Transverse colon (tissue), 4 donors: ENCODE measurements around the gene HUS1B. TPM values are rescaled to one million over a fixed set of nuclear protein-coding genes. Genes with fewer than 3 reads are reported as not detected.

ENCODE experiments used
- DNase-seq: peaks from one replicate; pipeline ENCODE4 v3.0.0-alpha.2; 2019
- H3K27ac ChIP-seq, 4 donors: fragments of 200-600 bp; sonication (generic); 2 replicates each; pipeline ENCODE4 v1.5.1; 2016 to 2018; ENCODE audit warnings: inconsistent platforms in 4 of 4
- H3K27me3 ChIP-seq: fragments of 200-600 bp; sonication (generic); 2 replicates; pipeline ENCODE4 v1.5.1; 2017; ENCODE audit warnings: inconsistent platforms
- H3K36me3 ChIP-seq, 4 donors: fragments of 200-600 bp; sonication (generic); 2 replicates each; pipeline ENCODE4 v1.5.1; 2017 to 2019; ENCODE audit warnings: inconsistent platforms in 4 of 4
- H3K4me1 ChIP-seq, 4 donors: fragments of 200-600 bp; sonication (generic); 2 replicates each; pipeline ENCODE4 v1.5.1; 2017 to 2020; ENCODE audit warnings: inconsistent platforms in 4 of 4
- H3K4me3 ChIP-seq, 4 donors: fragments of 200-600 bp; sonication (generic); 1 replicate in 1 of 4; 2 replicates in 3 of 4; pipeline versions ENCODE4 v1.5.1 to v1.6.1; 2017 to 2019; ENCODE audit warnings: inconsistent platforms in 4 of 4
- H3K9me3 ChIP-seq, 2 donors: fragments of 200-600 bp; sonication (generic); 2 replicates each; pipeline ENCODE4 v1.5.1; 2017 to 2019; ENCODE audit warnings: inconsistent platforms in 2 of 2
- EP300 ChIP-seq: sonication (generic); formaldehyde crosslinking; IDR thresholded peaks from one replicate; pipeline ENCODE4 v1.6.1; 2017; ENCODE audit warnings: antibody characterized with exemption, low read depth
- POLR2A ChIP-seq: fragments of 450-650 bp; IDR thresholded peaks from one replicate; pipeline ENCODE4 v1.6.1; 2016; ENCODE audit warnings: antibody characterized with exemption, mild to moderate bottlenecking, moderate library complexity
- POLR2AphosphoS5 ChIP-seq, 3 donors: sonication (generic); formaldehyde crosslinking; IDR thresholded peaks; one replicate each; pipeline ENCODE4 v1.6.1; 2016; ENCODE audit warnings: antibody characterized with exemption in 3 of 3
- WGBS, 2 donors: methylation state at CpG; one replicate each; pipeline ENCODE4 v1.1.5; 2018; ENCODE audit warnings: low coverage in 1 of 2; 5-methylcytosine and 5-hydroxymethylcytosine counted together
- in situ Hi-C, 4 donors: fragments of 200-750 bp; cut with MboI; loops; one replicate each; pipeline versions ENCODE4 v1.15.0 to v1.15.1; 2017; ENCODE audit warnings: low sequenced_read_pairs in 3 of 4, low pct_ligation_motif_present in 1 of 4, low pct_unique_long_range_greater_than_20kb in 1 of 4
- intact Hi-C: fragments of 100-400 bp; cut with DNase I; formaldehyde crosslinking; loops from one replicate; pipeline ENCODE4 v1.15.1; 2023; ENCODE audit warnings: low total_unique reads
- total RNA-seq, 4 donors: library from RNA; depleted of rRNA; stranded (reverse); fragments of >200 nt; gene quantifications; one replicate each; pipeline ENCODE4 v1.1.0, GENCODE V29; 2016
- TF ChIP-seq, protein P1 (sequence below), 5 experiments: fragments of 200-600 bp in 3 of 5; fragments of 450-650 bp in 2 of 5; sonication (generic) in 3 of 5; IDR thresholded peaks; 1 replicate in 2 of 5; 2 replicates in 3 of 5; pipeline ENCODE4 v1.5.1; 2016 to 2017; ENCODE audit warnings: antibody characterized with exemption in 5 of 5, inconsistent platforms in 3 of 5, mild to moderate bottlenecking in 2 of 5, moderate library complexity in 1 of 5

Gene HUS1B
- total RNA-seq, 4 donors from 2014 or later: 0.80 to 7.5 (median 3.7) TPM; not detected in 1

DNA sequence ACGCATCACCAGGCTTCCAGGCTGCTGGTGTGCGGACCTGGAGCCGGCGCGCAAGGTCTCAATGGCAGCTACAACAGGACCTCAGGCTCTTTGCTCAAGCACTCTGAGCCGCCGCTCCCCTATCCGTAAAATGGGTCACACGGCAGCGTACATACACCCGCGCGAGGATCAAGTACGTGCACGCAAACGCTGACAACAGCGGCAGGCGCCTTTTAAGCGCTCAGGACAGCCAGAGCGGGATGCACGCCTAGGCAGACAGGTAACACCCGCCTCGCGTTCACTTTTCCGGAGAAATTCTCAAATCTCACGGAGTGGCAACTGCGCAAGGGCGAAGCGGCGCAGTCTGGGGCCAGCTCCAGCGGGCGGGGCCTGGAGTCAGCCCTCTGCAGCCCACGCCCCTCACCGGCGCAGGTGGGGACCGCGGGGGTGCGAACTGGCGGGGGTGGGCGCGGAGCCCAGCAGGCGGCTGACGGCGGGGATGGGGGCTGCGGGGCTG, 35.5 kb upstream of the HUS1B start:
- Histone ChIP-seq H3K4me1 (peaks cover 9 to 16% (median 12%) of the 10 kb centered on the region in 4 donors), H3K36me3 (no peaks in the 10 kb centered on the region), H3K27me3 (no peaks in the 10 kb centered on the region), H3K27ac (peak overlapping the region; percentile 91 to 95 (median 94)), H3K4me3 (peak overlapping the region; percentile 87 to 99 (median 88)), H3K9me3 (no peaks in the 10 kb centered on the region)
- TF ChIP-seq EP300: no peak
- no peak for TF ChIP-seq POLR2A
- TF ChIP-seq, protein P1, sequence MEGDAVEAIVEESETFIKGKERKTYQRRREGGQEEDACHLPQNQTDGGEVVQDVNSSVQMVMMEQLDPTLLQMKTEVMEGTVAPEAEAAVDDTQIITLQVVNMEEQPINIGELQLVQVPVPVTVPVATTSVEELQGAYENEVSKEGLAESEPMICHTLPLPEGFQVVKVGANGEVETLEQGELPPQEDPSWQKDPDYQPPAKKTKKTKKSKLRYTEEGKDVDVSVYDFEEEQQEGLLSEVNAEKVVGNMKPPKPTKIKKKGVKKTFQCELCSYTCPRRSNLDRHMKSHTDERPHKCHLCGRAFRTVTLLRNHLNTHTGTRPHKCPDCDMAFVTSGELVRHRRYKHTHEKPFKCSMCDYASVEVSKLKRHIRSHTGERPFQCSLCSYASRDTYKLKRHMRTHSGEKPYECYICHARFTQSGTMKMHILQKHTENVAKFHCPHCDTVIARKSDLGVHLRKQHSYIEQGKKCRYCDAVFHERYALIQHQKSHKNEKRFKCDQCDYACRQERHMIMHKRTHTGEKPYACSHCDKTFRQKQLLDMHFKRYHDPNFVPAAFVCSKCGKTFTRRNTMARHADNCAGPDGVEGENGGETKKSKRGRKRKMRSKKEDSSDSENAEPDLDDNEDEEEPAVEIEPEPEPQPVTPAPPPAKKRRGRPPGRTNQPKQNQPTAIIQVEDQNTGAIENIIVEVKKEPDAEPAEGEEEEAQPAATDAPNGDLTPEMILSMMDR (IDR thresholded peaks at IDR 0.05): no peak
- no peak for TF ChIP-seq POLR2AphosphoS5 (IDR thresholded peaks at IDR 0.05)
- 0% methylated on average over 16 of the region's 45 CpGs; no CpG with 5 or more reads in 1 of the 2 donors for WGBS, 2 donors
- intact Hi-C loops (no loop called here), in situ Hi-C loops (no loop called here)
- peak; percentile 64 for DNase-seq

DNA sequence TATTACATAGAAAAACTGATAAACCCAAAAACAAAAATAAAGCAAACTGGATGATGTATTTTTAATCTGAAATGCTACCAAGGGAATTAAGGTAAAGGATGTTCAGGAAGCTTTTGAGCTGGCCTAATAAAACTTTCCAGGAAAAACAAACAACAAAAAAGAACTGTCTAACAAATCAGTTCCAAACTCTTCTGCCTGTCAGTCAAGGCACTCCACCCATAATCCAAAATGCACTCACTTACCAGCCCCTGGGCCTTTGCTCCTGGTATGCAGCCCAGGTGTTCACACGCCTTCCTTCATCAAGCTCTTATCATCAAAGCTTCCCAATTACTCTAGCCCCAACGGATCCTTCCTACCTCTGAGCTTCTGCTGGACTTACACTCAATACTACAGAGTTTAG, 32.3 kb upstream of the HUS1B start:
- TF ChIP-seq EP300 (no peak), POLR2AphosphoS5 (IDR thresholded peaks at IDR 0.05) (no peak), POLR2A (no peak)
- TF ChIP-seq, protein P1 (IDR thresholded peaks at IDR 0.05): no peak
- Histone ChIP-seq H3K27me3 (no peaks in the 10 kb centered on the region), H3K27ac (peak overlapping the region in 1 of 4 donors; percentile 43), H3K36me3 (no peaks in the 10 kb centered on the region), H3K9me3 (no peaks in the 10 kb centered on the region), H3K4me1 (peaks cover 9 to 35% (median 14%) of the 10 kb centered on the region in 4 donors), H3K4me3 (no peak overlapping the region)
- in situ Hi-C loops: no loop called here
- DNase-seq: no peak
- 45 to 50% methylated on average over 2 of the region's 2 CpGs for WGBS, 2 donors
- intact Hi-C loops: no loop called here

DNA sequence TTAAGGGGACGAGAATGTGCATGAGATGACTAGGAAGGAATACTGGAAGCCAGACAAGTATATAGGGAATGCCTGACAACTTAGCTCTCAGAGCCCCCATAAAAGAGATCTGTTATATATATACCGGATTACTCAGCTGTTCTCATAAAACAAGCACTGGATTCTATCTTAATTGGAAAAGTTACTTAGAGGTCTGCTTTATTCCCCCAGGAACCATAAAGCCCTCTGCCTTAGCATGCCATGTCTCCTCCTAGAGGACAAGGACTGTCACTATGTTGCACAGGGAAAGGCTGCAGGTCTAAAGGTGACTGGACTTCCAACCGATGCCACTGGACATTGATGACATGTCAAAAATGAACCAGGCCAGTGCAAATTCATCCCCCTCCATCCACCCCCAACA, 29.6 kb upstream of the HUS1B start:
- TF ChIP-seq POLR2AphosphoS5 (IDR thresholded peaks at IDR 0.05): no peak
- TF ChIP-seq, protein P1 (IDR thresholded peaks at IDR 0.05): peak in 1 of 5 experiments; percentile 6
- intact Hi-C loops: no loop called here

DNA sequence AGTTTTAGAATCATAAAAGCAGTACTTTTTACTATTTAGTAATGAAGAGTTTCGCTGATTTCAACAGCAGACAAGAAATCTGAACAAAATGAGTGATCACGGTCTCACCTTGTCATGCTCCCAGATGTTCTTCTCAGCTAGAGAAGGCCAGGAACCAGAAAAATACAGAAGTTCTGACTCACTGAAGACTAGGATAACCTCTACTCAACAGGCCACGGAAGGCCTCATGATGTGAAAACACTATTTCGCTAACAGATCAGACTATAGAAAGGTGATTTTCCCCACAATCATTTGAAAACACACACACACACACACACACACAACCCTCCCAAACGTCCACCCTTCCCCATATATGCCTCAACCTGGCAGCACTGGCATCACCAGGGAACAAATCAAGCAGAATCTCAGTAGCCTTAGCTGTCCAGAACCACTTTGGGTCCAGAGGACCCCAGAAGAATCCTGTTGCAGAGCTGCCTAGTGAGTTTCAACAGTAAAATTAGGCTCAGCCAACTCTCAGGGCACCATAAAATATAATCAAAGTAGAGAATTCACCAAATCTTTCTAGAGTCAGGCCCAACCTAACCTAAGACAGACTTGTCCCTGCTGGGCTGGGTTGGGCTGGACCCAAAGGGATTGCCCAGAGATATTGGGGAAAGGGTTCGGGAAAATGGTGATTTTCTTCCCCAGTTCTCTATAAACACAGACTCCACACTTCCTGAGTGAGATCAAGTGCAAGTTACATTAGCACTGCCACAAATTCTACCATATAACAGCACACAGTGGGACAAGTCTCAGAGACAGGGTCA, 28.1 kb upstream of the HUS1B start:
- DNase-seq: no peak
- H3K27ac ChIP-seq: peak overlapping the region; percentile 3 to 70 (median 38)
- no peaks in the 10 kb centered on the region for H3K9me3 ChIP-seq
- TF ChIP-seq EP300 (no peak), POLR2A (no peak), POLR2AphosphoS5 (IDR thresholded peaks at IDR 0.05) (no peak)
- TF ChIP-seq, protein P1 (IDR thresholded peaks at IDR 0.05): no peak
- peaks cover 0 to 43% (median 2%) of the 10 kb centered on the region in 4 donors for H3K4me1 ChIP-seq
- no peaks in the 10 kb centered on the region for H3K27me3 ChIP-seq
- in situ Hi-C loops: no loop called here
- intact Hi-C loops: no loop called here
- WGBS, 2 donors: 65 to 77% methylated on average over 6 of the region's 6 CpGs
- H3K36me3 ChIP-seq: no peaks in the 10 kb centered on the region
- no peak overlapping the region for H3K4me3 ChIP-seq

More for the DNA sequence above, 29.6 kb upstream of the HUS1B start:
- no peaks in the 10 kb centered on the region for H3K36me3 ChIP-seq
- peaks cover 3 to 35% (median 4%) of the 10 kb centered on the region in 4 donors for H3K4me1 ChIP-seq
- 72 to 78% methylated on average over 3 of the region's 3 CpGs for WGBS, 2 donors
- no peak for DNase-seq
- no peak overlapping the region for H3K4me3 ChIP-seq
- H3K9me3 ChIP-seq: no peaks in the 10 kb centered on the region
- in situ Hi-C loops: no loop called here
- no peaks in the 10 kb centered on the region for H3K27me3 ChIP-seq
- peak overlapping the region in 1 of 4 donors; percentile 1 for H3K27ac ChIP-seq
